HG02884 (cell line): Measurements from ENCODE around the gene SIPA1L3.

Experiments
- ATAC-seq: cut with Tn5 transposase; IDR thresholded peaks from one replicate; pipeline ENCODE4 v1.9.1; 2021; ENCODE audit warnings: mild to moderate bottlenecking, moderate library complexity; ENCODE audit not compliant: unreplicated experiment

The SIPA1L3 gene

DNA sequence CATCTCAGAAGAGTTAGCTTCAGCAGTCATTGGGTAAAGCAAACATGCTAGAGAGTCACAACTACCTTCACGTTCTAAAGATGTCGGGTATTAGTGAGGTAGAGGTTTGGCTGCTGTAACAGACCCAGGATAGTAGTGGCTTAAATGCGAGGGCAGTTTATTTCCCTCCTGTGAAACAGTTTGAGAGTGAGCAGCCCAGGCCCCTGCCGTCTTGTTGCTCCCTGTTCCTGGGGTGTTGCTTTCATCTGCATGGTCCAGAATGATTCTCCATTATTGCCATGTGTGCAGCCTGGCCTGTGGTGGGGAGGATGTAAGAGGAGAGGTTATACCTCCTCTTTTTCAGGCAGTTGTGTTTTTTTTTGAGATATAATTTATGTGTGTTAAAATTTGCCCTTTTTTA is 63.7 kb downstream of the SIPA1L3 start:
- no peak for ATAC-seq

DNA sequence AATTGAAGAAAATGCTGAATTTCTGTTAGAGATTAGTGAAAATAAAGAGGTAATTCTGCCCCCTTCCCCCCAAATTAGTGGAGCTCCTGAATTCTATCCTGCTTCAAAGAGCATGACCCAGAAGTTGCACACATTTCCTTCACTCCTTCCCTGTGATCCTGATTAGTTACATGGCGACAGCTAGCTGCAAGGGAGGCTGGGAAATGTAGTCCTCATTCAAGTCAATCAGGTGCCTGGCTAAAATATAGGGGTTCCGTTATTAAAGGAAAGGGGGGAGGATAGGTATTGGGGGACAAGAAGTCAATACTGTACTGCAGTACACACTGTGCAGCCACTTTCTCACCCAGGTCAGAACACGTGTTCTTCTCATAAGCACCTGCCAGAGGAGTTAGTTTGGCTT is 65.8 kb downstream of the SIPA1L3 start:
- ATAC-seq, result no peak

DNA sequence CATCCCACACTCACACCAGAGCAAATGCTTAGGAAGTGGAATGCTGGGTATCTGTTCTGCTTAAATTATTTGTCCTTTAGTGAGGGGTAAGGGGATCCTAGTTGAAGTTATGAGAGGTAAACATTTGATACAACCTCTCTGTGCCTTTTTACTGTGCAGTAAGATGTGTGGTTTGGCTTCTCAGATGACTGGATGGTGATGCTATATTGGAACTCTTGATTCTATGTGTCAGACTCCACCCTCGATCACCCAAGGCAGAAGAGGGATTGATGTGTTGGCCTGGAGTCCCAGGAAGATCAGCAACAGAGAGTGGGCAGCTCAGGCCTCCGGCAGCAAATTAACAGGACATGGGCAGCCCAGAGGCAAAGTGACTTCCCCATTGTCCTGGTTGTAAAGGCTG is 66.7 kb downstream of the SIPA1L3 start:
- ATAC-seq, result no peak

DNA sequence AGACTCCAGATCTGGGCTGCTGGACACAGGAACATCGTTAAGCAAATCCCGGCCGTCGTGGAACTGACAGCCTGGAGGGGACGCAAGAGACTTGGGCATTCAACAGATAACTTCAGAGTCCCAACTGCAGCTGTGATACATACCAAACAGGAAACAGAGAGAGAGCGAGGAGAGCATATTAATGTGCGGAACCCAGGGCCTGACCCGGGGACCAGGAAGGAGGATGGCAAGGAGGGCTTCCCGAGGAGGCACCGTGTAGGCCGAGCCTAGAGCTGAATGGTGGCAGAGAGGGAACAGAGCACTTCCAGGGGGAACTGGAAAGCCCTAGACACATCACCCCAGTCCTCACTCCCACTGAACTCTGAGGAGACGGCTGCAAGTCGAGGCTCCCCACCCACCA is 68.1 kb downstream of the SIPA1L3 start:
- ATAC-seq, result no peak

- ATAC-seq, result no peak
Observed at GRCh38 chr19:37975596-37976515, 68.8 kb downstream of the SIPA1L3 start.

DNA sequence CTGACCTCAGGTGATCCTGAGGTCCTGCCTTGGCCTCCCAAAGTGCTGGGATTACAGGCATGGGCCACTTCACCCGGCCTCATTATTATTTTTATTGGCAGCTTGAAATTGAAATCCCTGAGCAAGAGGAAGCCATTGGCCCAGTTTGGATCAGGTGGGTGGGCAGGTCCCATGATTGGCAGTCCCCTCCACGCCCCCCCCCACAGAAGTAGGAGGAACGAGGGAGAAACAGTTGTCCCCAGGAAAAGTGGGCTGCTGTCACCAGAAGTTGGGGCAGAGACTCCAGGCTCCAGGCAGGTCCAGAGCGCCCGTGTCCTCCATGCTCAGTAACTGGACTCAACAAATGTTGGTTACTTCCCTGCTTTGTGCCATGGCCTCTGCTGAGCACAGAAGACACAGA is 70.4 kb downstream of the SIPA1L3 start:
- no peak for ATAC-seq

DNA sequence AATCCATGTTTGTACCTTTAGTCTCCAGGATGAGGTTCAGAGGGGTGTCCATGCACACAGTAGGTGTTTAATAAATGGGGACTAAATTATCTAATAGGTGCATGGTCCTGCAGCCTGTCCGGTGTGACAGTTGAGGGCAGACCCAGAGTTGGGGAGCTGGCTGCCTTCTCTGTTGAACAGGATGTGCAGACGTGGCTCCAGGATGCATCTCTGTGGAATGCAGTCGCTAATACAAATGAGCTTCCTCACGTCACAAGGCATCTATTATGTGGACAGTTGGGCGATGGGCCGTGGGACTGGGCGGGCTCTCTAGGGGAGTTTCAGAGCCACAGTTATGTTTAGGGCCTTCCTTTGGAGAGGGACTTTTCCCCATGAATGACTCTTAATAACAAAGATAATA is 71.0 kb downstream of the SIPA1L3 start:
- no peak for ATAC-seq

DNA sequence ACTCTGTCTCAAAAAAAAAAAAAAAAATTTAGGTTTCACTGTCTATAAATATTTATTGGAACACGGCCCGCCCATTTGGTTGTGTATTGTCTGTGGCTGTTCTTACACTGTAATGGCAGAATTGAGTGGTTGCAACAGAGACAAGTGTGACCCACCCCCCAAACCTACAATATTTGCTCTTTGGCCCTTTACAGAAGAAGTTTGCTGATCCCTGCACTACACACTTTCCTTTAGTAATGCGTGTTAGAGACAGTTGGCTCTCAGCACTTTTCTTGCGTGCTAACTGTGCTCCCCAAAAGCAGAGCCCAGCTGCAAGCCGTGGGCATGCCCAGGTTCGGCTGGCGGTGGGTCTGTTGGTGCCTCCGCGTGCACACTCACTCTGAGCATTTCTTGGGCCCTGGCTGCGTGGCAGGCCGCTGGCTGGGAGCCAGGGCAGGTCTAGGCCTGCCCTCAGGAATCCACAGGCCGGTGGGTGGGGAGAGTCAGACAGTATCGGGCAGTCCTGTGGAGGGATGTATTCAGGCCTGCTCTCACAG is 72.6 kb downstream of the SIPA1L3 start:
- peak; percentile 43 for ATAC-seq

DNA sequence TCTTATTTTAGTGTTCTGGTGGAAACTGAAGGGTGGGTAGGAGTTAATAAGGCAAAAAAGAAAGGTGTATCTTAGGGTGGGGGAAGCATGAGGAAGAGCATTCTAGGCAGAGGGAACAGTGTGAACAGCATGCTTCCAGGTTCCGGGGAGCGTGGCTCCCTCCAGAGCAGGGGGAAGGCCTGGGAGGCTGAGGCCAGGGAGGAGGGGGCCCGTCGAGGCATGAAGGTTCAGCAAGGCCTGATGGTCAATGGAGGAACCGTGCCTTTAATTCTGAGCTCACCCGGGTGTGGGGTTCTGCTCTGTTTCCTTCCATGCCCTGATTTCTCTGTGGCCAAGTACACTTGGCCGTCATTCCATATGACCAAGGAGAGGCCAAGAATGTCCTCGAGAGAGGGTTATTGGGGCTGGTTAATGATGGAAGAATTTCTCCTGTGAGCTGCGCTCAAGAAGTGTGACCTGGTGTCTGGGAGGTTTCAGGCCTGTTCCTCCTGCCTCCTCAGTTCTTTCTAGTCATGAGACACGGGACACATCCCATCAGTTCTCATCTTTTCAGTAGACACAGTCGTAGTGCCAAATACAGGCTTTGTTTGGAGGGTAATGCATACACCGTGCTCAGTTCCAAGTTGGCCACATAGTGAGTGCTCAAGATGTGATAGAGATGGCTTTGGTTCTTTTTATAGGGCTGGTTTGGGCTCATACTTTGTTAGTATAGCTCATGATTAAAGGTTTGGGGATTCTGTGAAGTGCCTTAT is 73.6 kb downstream of the SIPA1L3 start:
- ATAC-seq, result no peak

- ATAC-seq, result no peak
Observed at GRCh38 chr19:37981785-37982475, 74.9 kb downstream of the SIPA1L3 start.

DNA sequence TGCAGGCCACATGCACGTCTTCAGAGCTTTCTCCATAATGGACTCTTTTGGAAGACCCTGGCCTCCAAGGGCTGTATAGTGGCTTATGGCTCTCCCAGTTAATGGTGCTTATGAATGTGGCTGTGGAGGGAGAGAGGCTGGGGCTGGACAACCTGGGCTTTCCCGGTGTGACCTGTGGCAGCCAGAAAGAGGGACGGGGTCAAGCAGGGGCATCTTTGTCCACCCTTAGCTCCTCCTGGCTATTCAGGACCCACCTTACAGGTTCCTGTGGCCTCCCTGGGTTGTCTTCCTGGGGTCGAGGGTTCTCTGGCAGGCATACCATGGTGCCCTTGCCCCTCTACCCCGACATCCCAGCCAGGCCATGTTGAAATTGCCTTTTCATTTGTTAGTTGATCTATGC is 75.6 kb downstream of the SIPA1L3 start:
- ATAC-seq, result no peak

DNA sequence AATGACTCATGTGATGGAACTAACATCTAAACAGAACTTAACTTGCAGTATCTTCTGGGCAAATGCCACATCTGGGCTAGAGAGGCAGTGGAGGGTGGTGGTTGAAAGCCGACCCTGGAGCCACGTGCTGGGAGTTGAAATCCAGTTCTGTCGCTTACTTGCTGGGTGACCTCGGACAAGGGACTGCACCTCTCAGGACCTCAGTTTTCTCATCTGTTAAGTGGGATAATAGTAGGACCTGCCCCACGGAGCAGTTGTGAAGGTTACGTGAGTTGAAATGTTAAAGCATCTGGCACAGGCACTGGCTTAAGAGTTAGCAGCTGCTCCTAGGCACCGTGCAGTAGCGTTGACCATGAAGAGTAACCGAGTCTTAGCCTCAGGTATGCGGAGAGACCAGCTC is 76.1 kb downstream of the SIPA1L3 start:
- no peak for ATAC-seq

GRCh38 chr19:37983916-37984315 is 76.9 kb downstream of the SIPA1L3 start:
- ATAC-seq, result no peak

GRCh38 chr19:37986048-37986750 is 79.2 kb downstream of the SIPA1L3 start:
- ATAC-seq, result no peak

DNA sequence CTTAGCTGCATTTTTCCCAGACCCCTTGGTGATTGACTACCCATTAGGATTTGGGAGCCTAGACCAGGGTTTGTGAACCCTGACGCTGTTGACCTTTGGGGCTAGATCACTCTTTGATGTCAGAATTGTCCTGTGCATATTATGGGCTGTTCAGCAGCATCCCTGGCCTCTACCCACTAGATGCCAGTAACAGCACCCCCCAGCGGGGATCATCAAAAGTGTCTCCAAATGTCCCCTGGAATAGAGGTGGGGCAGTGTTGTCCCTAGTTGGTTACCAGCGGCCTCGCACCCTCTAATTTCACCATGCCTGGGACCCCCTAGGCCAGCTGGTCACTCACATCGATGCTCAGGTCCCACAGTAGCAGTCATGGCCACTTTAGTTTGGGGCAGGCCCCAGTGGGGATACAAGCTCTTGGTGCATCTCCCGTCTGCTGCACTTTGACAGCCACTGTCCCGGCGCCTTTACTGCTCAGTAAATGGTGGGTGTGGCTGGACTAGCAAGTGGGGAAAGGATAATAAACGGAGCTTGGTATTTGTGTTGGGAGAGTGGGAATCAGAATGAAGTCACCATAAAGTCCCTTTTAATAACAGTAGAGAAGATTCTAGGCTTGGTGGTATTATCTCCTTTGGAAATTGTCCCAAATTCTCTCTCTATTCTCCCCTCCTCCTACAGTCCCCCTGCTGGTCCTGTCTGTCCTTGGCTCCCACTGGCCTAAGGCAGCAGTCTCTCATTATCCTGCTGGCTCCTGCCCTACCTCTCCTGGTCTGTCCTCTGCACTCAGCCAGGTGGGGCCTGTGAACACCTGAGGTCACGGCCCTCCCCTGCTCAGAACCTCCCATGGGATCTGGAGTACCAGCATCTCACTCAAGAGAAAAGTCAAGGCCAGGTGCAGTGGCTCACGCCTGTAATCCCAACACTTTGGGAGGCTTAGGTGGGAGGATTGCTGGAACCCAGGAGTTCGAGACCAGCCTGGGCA is 80.6 kb downstream of the SIPA1L3 start:
- no peak for ATAC-seq

DNA sequence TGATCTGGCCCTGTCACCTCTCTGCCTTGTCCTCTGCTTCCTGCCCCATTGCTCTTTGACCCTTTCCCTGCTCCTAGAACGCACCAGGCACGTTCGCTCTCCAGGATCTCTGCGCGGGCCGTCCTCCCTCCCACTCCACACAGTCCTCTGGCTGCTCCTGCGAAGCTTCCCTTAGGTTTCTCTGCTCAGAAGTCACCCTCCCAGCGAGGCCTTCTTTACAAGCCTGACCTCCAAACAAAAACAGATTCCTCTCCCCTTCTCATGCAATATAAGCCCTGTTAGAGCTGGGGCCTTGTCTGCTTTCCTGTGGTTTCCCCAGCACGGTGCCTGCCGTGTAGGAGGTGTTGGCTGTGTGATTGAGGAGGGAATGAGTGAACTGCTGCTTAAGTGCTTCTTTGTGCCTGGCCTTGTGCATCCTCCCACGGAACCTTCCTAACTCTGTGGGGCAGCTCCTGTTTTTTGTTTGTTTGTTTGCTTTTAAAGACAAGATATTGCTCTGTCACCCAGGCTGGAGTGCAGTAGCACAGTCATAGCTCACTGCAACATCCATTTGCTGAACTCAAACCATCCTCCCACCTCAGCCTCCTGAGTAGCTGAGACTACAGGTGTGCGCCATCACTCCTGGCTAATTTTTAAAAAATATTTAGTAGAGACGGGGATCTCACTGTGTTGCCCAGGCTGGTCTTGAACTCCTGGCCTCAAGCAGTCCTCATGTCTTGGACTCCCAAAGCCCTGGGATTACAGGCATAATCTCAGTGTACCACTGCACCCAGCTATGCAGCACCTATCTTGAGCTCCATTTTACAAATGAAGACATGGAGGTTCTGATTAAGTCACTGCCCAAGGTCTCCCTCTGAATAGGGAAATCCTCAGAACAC is 82.0 kb downstream of the SIPA1L3 start:
- ATAC-seq, result no peak

DNA sequence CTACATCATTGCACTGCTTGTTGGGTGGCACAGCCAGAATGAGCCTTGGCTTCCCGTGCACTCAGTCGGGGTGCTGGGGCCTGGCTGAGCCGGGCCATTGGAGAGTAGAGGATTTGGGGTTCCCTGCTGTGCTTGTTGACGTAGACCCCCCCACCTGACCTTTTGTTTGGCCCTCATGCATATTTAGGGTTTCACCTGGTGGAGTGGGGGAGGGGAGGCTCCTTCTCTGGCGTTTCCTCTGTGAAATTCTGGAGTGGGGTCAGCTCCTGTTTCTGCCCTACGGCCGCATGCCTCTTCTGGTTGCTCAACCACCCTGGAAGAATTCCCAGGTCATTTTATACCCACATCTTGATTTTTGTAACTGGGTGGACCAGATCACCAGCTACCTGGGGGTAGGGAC is 82.8 kb downstream of the SIPA1L3 start:
- no peak for ATAC-seq

DNA sequence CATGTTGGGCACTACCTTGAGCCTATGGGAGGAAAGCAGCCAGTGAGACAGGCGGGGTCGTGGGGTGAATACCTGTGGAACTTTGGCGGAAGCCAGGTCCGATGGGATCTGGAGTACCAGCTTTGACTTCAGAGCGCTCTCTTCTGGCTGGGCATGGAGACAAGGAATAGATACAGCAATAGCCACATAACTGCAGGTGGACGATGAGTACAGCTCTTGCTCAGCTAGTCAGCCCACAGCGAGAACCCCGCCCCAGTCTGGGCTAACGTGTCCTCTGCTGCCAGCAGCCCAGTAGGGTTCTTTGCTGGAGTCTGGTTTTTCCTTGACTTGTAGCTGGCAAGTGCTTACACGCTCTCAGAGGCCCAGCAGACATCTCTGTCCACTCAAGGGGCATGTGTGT is 83.4 kb downstream of the SIPA1L3 start:
- no peak for ATAC-seq
